ENCODE results near the gene ALOXE3. TPM values are rescaled to one million over a fixed set of nuclear protein-coding genes. Genes with fewer than 3 reads are reported as not detected.

ALOXE3 gene
- total and polyA plus RNA-seq, 8 donors, result 0.12 to 0.43 TPM; not detected in 6

- DNase-seq, result no peak
- Histone ChIP-seq H3K27me3 (peaks cover 17 to 73% (median 60%) of the 10 kb centered on the region in 3 donors), H3K9me3 (no peaks in the 10 kb centered on the region), H3K27ac (no peak overlapping the region), H3K36me3 (no peaks in the 10 kb centered on the region), H3K4me1 (peaks cover 32 to 39% (median 37%) of the 10 kb centered on the region in 4 donors), H3K4me3 (peak overlapping the region in 3 of 4 donors; percentile 6 to 33 (median 17))
- no peak for TF ChIP-seq POLR2A (IDR thresholded peaks at IDR 0.05)
- WGBS, 5 donors, result 6 to 11% (median 9%) methylated on average over 18 to 28 of the region's 28 CpGs
- intact Hi-C loops (cut with DNase I; ENCODE audit: low total_unique reads), result no loop called here
Observed at GRCh38 chr17:8072341-8072728, 46.0 kb downstream of the ALOXE3 start.

- TF ChIP-seq EP300 (IDR thresholded peaks at IDR 0.05) (no peak), CTCF (IDR thresholded peaks at IDR 0.05) (no peak), POLR2AphosphoS5 (IDR thresholded peaks at IDR 0.05) (no peak), POLR2A (IDR thresholded peaks at IDR 0.05) (no peak)
- H3K27me3 ChIP-seq, result peaks cover 17 to 69% (median 52%) of the 10 kb centered on the region in 3 donors
- 77 to 89% (median 89%) methylated on average over 10 to 12 of the region's 12 CpGs for WGBS, 5 donors
- peaks cover 32 to 39% (median 37%) of the 10 kb centered on the region in 4 donors for H3K4me1 ChIP-seq
- H3K27ac ChIP-seq, result no peak overlapping the region
- DNase-seq, result no peak
- H3K4me3 ChIP-seq, result no peak overlapping the region
- H3K9me3 ChIP-seq, result no peaks in the 10 kb centered on the region
- H3K36me3 ChIP-seq, result no peaks in the 10 kb centered on the region
- intact Hi-C loops (cut with DNase I; ENCODE audit: low total_unique reads), result no loop called here
Observed at GRCh38 chr17:8071496-8071895, 46.8 kb downstream of the ALOXE3 start.

- Histone ChIP-seq H3K4me3 (no peak overlapping the region), H3K4me1 (peaks cover 32 to 39% (median 37%) of the 10 kb centered on the region in 4 donors), H3K27me3 (peaks cover 17 to 65% (median 40%) of the 10 kb centered on the region in 3 donors), H3K9me3 (no peaks in the 10 kb centered on the region), H3K27ac (no peak overlapping the region), H3K36me3 (no peaks in the 10 kb centered on the region)
- intact Hi-C loops (cut with DNase I; ENCODE audit: low total_unique reads), result no loop called here
- no peak for TF ChIP-seq CTCF (IDR thresholded peaks at IDR 0.05)
- no peak for TF ChIP-seq POLR2AphosphoS5 (IDR thresholded peaks at IDR 0.05)
- no peak for DNase-seq
- 42 to 70% (median 46%) methylated on average over 3 of the region's 3 CpGs for WGBS, 5 donors
Observed at GRCh38 chr17:8069587-8069860, 48.8 kb downstream of the ALOXE3 start.

- intact Hi-C loops (cut with DNase I; ENCODE audit: low total_unique reads), result no loop called here
- Histone ChIP-seq H3K4me1 (peaks cover 32 to 37% (median 35%) of the 10 kb centered on the region in 4 donors), H3K4me3 (no peak overlapping the region), H3K27ac (no peak overlapping the region), H3K36me3 (no peaks in the 10 kb centered on the region), H3K9me3 (no peaks in the 10 kb centered on the region), H3K27me3 (peaks cover 17 to 65% (median 40%) of the 10 kb centered on the region in 3 donors)
- TF ChIP-seq EP300 (IDR thresholded peaks at IDR 0.05), result no peak
- no peak for TF ChIP-seq POLR2A (IDR thresholded peaks at IDR 0.05)
- no peak for TF ChIP-seq POLR2AphosphoS5 (IDR thresholded peaks at IDR 0.05)
- no peak for TF ChIP-seq CTCF (IDR thresholded peaks at IDR 0.05)
- WGBS, 5 donors, result 24 to 52% (median 43%) methylated on average over 9 of the region's 9 CpGs
- DNase-seq, result no peak
Observed at GRCh38 chr17:8068736-8069586, 49.4 kb downstream of the ALOXE3 start.

- TF ChIP-seq CTCF (IDR thresholded peaks at IDR 0.05), result no peak
- no peak for TF ChIP-seq POLR2AphosphoS5 (IDR thresholded peaks at IDR 0.05)
- TF ChIP-seq POLR2A (IDR thresholded peaks at IDR 0.05), result no peak
- no peak for TF ChIP-seq EP300 (IDR thresholded peaks at IDR 0.05)
- no peak overlapping the region for H3K4me3 ChIP-seq
- H3K27me3 ChIP-seq, result peaks cover 10 to 65% (median 40%) of the 10 kb centered on the region in 3 donors
- intact Hi-C loops (cut with DNase I; ENCODE audit: low total_unique reads), result no loop called here
- H3K27ac ChIP-seq, result no peak overlapping the region
- H3K36me3 ChIP-seq, result no peaks in the 10 kb centered on the region
- no peaks in the 10 kb centered on the region for H3K9me3 ChIP-seq
- WGBS, 5 donors, result 43 to 60% (median 55%) methylated on average over 4 of the region's 4 CpGs
- no peak for DNase-seq
- H3K4me1 ChIP-seq, result peaks cover 25 to 27% (median 25%) of the 10 kb centered on the region in 4 donors
Observed at GRCh38 chr17:8067806-8068205, 50.5 kb downstream of the ALOXE3 start.

All from stomach (tissue), 9 donors.